HG02588 (cell line): ENCODE data around the gene FBLN2.
"Not testable (repeated sequence)": the region's sequence is repeated elsewhere in the genome, so short reads cannot be mapped to it uniquely, and the experiment has no call there.

Source experiments
- ATAC-seq: cut with Tn5 transposase; IDR thresholded peaks from one replicate; pipeline ENCODE4 v1.9.1; 2021; ENCODE audit warnings: mild to moderate bottlenecking, moderate library complexity; ENCODE audit not compliant: unreplicated experiment

FBLN2 gene

DNA sequence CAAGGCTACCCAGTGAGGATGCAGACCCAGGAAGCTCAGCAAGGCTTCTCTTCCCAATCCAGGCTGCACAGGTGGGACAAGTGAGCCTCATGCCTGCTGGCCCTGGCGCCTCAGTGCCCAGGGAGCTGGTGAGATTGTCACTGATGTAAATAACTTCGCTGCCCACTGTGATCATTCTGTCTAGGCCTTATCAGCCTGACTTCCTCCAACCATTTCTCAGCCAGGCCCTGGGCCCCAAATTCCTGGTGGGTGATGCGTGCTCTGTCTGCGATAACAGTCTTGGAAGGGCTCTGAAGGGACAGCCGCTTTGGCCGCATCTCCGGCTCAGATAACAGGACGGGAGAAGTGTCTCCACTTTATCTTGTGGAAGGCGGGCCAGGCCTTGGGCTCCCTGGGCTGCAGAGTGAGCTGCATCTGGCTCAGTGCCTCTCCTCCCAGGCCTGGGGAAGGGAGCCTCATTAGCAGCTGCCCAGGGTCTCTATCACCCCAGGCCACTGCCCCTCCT, 2.2 kb upstream of the FBLN2 start:
- ATAC-seq: no peak

DNA sequence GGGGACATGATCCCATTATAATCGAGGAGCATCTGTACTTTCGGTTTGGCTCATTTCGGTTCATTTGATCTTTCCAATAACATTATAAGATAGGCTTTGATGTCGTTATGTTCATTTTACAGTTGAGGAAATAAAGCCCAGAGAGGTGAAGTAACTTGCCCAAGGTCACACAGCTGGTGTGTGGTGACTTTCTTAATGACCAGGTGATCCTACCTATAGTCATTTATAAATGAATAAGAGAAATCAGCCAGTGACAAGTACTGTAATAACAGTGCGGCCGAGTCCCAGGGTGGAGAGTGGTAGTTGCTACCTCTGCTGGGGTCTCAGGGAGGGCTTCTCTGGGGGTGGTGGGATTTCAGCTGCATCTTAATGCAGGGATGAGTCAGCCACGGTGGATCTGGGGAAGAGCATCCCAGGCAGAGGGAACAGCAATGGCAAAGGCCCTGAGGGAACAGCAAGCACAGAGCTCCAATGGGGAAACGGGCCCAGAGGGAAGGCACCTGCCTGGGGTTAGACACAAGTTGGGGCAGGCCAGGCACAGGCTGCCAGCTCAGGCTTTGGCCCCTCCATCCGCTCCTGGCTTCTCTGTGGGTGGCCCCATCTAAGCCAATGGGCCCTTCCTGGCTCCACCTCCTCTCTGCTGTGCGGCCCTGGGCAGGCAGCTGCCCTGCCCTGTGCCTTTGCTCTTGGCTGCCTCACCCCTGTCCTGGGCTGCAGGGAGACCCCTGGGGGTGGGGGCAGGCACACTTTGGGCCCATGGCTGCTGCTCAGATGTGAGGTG, 1.1 kb upstream of the FBLN2 start:
- ATAC-seq: no peak

DNA sequence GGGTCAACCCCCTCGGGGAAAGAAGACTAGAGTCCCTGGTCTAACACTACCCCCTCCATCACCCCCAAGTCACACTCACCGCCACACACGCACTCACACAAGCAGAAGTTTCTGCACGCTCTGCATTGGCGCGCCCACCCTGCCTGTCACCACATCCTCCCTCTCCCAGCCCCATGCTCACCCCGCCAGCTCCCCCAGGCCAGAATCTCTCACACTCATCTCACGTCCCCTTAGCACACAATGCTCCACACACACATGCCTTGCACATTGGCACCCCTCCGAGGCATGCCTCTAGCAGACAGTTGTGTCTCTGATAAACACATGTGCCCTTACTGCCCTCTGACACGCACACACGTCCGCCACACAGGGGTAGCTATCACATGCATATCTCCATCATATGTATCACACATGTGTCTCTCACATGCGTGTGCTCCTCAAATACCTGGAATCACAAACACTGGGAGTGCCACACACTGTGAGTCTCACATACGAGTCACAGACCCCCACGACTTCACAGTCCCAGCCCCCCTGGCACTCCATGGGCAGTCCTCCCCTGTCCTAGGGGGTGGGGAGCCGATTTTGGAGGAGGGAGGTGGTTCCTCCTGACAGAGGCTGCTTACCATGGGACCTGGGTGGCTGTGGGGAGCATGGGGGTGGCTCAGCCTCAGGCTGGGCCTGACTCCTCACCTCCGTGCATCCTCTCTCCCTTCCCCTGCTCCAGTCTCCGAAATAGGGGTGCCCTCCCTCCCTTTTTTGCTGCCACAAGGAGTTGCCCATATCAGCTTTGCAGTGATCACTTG, 898 bp downstream of the FBLN2 start:
- ATAC-seq: no peak

DNA sequence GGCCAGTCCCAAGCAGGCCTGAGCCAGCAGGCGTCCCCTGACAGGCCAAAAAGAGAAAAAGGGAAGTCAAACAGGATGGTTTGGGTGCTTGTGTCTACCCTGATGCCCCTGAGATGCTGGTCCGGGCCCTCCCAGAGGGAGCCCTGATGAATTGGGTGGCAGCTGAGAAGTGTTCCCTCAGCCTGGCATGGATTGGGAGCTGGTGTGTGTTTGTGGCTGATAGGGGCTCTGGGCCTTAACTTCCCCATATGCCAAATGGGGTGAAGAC, 1.4 kb downstream of the FBLN2 start:
- no peak for ATAC-seq

DNA sequence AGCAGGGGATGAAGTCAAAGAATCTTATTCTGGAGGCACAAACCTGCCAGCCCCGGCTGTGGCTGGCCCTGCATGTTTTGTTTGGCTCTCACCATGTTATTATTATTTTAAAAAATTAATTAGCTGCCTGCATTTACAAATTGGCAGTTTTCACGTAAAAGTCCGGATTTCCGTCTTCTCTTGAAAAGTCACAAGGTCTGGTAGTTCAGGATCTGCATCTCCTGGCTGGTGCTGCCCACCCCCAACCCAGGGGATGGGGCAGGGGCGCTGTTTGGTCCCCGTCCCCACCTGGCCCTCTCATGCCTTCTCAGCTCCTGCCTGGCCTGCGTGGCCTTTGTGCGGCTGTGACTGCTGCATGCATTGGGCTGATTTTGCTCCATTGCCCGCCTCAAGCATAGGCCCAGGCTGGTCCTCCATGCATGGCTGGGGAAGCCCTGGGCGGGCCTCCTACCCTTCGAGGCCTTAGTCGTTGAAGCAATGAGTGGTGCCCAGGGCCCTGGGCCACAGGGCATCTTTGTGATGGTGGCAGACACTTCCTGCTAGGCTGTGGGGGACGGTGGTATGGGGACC, 2.0 kb downstream of the FBLN2 start:
- no peak for ATAC-seq

DNA sequence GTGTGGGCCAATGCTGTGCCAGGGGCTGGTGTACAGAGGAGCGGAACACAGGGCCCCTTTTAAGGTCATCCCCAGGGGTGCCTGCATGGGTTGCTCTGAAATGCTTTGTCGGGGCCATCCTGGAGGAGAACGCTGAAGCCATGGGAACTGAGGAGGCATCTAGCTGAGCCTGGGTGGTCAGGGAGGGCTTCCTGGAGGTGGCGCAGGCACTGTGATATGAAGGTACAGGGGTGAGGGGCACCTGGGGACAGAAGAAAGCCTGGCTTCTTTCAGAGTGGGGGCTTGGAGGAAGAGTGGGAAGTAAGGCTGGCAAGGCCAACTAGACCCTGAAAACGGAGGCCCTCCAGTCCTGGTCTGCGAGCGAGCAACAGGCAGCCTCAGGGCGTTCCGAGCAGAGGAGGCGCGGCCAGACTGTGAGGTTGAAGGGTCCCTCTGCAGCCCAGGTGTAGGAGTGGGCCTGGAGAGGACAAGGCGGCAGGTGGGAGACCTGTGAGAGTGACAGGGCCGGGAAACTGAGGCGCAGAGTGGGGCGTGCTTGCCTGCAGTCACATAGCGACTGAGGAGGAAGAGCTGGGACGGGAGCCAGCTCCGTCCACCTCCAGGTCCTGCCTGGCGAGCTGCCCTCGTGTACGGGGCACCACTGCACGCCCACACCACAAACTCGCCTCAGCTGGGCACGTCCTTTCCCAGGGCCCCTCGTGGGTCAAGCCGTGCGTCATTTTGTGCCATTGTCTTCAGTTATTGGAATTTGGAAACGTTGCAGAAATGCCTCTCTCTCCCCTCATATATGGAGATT, 4.1 kb downstream of the FBLN2 start:
- ATAC-seq: no peak

DNA sequence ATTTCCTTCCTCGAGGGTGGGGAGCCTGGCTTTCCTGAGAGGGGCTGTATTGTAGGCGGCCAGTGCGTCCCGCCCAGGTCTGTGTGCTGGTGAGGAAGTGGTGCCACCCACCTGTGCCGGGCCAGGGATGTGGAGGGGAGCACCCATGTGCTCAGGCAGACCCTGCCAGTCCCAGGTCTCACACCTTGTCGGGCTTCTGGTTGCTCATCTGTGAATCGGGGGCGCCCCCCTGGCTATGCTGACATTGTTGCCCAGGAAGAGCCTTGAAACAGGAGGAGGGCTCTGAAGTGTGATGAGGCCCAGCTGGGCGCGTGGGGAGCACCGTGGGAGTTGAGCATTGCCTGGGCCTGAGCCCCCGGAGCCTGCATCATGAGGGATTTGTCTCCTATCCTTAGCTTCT, 4.8 kb downstream of the FBLN2 start:
- no peak for ATAC-seq

DNA sequence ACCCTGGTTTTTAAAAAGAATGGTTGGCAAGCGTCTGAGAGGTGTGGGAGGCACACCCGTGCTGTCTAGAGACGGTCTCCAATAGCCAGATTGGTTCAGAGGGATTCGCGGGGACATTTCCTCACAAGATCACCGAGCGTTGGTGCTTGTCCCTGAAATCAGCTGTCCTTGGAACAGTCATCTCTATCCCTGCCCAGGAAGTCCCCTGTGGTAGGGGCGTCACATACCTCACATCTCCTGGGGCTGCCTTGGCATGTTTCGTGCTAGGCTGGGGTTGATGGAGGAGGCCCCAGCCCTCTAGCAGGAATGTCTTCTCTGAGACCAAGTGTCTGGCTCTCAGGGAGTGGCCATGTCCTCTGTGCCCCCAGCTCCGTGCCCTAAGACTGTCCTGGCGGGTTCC, 6.8 kb downstream of the FBLN2 start:
- no peak for ATAC-seq

DNA sequence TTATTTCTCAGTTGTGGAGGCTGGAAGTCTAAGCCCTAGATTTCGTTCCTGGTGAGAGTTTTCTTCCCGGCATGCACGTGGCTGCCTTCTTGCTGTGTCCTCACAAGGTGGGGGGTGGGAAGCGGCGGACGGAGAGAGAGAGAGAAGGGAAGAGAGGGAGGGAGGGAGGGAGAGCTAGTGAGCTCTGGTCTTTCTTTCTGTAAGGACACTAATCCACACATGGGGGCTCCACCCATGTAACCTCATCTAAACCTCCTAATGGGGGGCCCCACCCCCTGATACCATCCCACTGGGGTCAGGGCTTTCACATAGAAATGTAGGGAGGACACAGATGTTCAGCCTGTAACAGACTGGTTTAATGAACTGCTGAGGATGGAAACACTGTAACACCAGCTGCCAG, 7.3 kb downstream of the FBLN2 start:
- ATAC-seq: no peak

DNA sequence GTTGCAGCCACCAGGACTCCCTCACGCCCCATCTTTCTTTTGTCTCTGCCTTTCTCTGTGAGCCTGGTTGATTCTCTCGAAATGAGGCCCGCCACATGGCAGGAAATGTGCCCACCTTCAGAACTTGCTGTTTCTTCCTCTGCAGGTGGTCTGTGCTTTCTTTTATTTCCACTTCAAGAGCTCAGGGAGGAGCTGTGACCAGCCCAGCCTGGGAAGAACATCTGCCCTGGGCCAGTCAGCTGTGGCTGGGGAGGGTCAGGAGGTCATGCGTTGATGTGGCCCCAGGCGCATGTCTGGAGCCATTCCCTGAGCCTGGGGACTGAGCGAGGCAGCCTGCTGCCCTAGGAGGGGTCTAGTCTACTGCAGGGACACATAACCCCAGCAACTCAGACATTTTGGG, 8.0 kb downstream of the FBLN2 start:
- ATAC-seq: no peak

DNA sequence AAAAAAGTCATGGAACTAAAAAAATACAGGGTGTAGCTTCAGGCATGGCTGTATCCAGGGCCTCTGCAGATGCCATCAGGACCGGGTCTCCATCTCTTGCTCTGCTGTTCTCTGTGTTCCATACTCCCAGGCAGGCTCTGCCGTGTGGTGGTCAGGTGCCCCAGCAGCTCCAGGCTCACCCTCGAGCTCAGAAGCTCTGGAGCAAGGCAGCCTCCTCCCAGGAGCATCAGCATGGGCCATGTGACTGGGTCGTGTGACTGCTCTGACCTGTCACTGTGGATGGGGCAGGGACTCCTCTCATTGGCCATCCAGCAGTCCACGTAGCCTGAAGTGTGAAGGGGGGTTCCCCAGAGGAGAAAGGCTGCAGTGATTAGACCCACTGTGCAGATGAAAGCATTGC, 8.5 kb downstream of the FBLN2 start:
- no peak for ATAC-seq

DNA sequence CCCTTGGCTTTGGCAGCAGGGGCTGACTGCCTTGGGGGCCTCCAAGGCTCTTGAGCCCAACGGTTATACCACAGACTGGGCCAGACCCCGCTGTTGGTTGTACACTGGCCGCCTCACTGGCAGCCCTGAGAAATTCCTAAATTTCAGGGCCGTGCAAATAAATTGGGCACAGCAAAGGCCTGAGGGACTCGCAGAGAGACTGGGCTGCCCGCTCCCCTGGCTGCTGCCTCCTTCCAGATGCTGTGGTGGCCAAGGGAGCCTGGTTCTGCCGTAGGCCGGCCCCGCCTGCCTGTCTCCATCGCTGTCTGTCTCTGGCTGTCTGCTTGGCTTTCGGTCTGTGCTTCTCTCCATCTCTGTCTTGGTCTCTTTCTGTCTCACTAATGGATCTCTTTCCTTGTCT, 9.0 kb downstream of the FBLN2 start:
- ATAC-seq: no peak

DNA sequence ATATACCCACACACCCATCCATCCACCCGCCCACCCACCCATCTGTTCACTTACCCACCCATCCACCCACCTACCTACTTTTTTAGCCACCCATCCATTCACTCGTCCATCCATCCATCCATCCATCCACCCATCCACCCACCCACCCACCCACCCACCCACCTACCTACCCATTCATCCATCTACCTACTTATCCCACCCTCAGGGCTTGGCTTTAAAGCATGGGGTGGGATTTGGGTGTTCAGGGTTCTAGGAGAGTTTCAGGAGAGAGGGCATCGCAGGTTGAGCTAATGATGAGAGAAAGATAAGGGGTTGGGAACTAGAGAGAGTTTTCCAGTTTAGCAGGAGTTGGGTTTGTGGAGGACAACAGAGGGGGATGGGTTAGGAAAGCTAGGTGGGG, 9.7 kb downstream of the FBLN2 start:
- ATAC-seq: no peak

DNA sequence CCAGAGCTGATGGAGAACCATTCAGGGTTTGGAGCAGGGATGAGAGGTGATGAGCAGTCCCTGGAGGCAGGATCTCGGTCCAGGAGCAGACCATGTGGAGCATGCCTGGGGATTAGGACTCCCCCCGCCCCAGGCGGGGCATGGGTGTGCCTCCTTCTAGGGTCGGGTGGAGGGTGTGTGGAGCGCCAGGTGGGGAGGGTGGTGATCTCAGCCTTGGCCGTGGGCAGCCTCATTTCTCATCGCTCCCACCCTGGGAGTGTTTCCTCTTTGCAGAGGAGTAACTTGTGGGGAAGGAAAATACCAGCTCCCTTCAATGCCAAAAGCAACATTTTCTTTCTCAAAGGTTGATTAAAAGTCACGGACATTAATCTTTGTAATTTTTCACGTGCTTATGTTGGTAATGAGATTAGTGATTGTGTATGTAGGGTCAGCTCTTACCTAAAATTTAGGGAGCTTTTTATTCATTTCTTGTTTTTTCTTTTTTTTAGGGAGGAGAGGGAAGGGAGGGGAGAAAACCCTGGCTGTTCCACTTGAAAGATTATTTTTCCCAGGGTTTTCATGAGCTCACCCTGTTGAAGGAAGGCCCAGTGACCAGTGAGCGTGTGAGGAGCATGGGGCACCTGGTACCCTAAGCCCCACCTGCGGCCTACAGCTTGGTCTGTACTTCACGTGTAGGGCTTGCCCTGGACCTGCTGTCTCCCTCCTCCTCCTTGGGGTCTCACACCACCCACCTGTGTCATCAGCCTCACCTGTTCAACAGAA, 11.0 kb downstream of the FBLN2 start:
- ATAC-seq: no peak

DNA sequence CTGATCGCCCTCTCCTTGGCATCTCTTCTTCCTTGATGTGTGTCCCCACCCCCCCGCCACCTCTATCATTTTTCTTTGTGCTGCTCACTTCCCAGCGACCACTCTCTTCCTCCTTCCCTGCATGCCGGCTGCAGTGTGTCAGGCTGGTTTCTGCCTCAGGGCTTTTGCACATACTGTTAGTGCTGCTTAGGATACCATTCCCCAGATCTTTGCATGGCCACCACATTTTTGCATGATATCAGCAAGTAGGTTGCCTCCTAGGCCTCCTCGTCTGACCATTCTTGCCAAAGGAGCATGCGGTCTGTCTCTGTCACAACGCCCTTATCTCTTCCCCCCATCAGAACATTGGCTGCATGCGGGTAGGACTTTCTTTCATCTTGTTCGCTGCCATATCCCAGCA, 12.5 kb downstream of the FBLN2 start:
- no peak for ATAC-seq

DNA sequence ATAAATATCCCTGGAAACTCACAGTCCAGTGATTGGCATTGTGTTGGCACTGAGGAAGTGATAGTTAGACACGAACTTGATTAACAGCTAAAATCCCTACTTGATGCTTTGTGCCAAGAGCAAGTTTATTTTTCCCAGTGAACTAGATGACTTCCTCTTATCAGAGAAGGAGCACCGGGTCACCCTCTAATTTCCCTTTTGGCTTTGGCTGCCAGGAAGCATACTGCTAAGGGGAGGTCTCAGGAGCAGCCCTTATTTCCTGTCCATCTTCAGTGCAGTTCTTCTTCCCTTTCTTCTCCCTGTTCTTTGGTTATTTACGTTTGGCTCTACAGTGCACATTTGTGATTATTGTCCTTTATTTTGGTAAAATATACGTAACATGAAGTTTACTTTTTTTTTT, 13.0 kb downstream of the FBLN2 start:
- ATAC-seq: no peak

DNA sequence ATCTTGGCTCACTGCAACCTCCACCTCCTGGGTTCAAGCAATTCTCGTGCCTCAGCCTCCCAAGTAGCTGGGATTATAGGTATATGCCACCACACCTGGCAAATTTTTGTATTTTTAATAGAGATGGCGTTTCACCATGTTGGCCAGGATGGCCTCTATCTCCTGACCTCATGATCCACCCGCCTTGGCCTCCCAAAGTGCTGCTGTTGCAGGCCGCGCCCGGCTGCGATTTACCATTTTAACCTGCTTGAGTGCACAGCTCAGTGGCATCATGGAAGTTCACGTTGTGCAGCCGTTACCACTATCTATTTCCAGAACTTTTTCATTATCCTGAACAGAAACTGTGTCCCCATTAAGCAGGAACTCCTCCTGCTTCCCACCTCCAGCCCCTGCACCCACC, 13.5 kb downstream of the FBLN2 start:
- not testable (repeated sequence) for ATAC-seq

DNA sequence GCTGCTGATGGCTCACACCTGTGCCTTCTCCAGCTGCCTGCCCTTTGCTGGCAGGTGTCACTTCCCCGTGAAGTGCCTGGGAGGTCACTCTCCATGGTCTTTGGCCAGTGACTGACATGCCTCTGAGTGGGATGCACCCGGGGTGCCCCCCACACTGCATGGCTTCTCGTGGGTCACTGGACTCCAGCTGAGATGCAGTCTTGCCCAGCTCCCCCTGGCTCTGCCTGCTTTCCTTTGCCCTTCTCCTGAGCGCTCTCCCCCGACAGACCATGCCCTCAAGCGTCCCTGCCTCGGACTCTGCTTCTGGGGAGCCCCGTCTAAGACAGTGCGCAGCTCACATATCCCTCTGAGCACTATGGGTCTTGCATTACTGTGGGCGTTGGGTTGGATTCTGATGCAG, 14.4 kb downstream of the FBLN2 start:
- no peak for ATAC-seq

DNA sequence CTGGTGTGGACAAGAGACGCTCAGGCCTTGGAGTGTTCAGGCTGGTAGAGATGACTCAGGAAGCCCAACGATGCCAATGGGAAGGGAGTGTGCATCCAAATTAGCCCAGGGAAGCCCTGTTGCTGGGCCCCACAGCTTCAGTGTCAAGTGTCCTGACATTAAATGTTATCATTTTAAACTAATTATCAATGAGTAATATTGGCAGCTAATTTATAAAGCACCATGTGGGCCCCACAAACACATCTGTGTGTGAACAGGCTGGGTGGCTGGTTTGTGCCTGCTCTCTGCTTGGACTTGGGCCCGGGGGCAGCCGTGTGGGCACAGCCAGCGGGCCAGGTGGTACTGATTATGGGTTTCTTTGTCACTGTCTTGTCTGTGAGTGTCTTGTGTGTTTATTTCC, 15.0 kb downstream of the FBLN2 start:
- ATAC-seq: no peak

DNA sequence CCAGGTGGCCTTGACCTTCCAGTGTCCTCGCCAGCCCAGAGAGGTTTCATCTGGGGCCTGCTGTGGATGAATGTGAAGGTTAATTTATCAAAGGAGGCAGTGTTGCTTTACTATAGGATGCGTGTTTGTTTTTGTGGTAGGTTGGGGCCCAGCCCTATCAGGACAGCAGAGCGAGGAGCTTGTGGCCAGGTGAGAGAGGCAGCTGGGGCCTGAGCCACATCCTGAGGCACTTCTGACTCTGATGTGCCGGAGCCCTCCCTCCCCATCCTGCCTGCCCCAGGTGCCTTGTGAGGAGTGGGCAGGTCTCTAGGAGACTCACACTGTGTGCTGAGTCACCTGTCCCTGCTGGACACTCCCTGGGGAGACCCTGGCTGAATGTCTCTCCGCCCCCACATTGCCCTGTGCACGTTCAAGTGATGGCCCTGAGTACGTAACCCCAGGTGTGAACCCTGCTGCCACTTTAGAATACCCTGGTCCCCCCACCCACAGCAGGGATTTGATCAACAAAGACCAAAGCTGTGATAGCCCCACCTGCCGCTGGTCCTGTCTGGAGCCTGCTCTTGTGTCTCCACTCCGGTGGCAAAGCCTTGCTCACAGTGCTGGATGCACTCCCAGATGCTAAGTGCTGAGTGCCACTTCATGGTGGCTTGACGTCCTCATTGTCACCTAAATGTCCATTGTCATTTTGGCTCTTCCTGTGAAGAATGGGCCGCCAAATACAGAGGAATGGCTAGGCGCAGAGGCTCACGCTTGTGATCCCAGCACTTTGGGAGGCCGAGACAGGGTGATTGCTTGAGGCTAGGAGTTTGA, 16.0 kb downstream of the FBLN2 start:
- ATAC-seq: no peak
